ENCODE measurements around the gene HOATZ. TPM values are rescaled to one million over a fixed set of nuclear protein-coding genes. Genes with fewer than 3 reads are reported as not detected.

The HOATZ gene
- total RNA-seq, 4 donors from 2014 or later = not detected

DNA sequence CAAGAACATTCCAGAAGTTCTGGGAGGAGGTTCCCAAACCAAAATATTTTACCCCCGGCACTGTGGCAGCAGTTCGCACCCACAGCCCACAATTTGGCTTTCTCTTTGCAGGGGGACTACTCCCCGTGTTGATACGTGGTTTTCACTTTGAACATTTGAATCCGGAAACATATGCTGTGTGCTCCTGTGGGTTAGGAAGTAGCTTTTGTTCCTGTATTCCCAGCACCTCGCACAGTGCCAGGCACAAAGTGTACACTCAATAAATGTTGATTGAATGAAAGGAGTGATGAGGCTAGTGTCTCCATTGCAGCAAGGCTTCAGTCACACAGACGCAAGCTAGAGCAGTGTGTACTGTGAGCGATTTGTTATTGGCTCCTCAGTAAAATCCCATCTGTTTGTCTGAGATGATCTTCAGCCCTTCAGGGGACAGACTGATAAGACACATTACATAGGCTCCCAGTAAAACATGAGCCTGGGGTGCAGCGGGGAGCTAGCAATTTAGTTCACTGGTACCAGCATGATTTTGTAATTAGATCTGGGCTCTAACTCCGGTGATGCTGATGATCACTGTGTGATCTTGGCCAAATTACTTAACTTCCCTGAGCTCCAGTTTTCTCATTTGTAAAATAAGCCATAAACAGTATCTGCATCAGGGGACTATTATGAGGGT lies 28.2 kb downstream of the HOATZ start:
- H3K4me3 ChIP-seq = no peak overlapping the region
- WGBS, 2 donors (ENCODE audit: low coverage in 1 of 2) = 73% methylated on average over 10 of the region's 10 CpGs; no CpG with 5 or more reads in 1 of the 2 donors
- TF ChIP-seq POLR2AphosphoS5 (IDR thresholded peaks at IDR 0.05) (no peak), CTCF (IDR thresholded peaks at IDR 0.05) (no peak), POLR2A (IDR thresholded peaks at IDR 0.05) (no peak), EP300 (IDR thresholded peaks at IDR 0.05; ENCODE audit: low read depth) (no peak)
- H3K27me3 ChIP-seq = peaks cover 41% of the 10 kb centered on the region
- peaks cover 0 to 15% (median 5%) of the 10 kb centered on the region in 4 donors for H3K4me1 ChIP-seq
- DNase-seq = no peak
- in situ Hi-C loops (cut with MboI; ENCODE audit: low pct_ligation_motif_present in 1 of 4, low pct_unique_long_range_greater_than_20kb in 1 of 4, low sequenced_read_pairs in 3 of 4) = no loop called here
- no peaks in the 10 kb centered on the region for H3K9me3 ChIP-seq
- intact Hi-C loops (cut with DNase I; ENCODE audit: low total_unique reads) = no loop called here
- no peaks in the 10 kb centered on the region for H3K36me3 ChIP-seq
- H3K27ac ChIP-seq = peak overlapping the region in 1 of 4 donors; percentile 86

GRCh38 chr11:111548525-111548924 lies 33.9 kb downstream of the HOATZ start:
- no peak for DNase-seq
- Histone ChIP-seq H3K4me1 (no peaks in the 10 kb centered on the region), H3K27ac (no peak overlapping the region), H3K36me3 (no peaks in the 10 kb centered on the region), H3K4me3 (no peak overlapping the region), H3K9me3 (no peaks in the 10 kb centered on the region), H3K27me3 (no peaks in the 10 kb centered on the region)
- intact Hi-C loops (cut with DNase I; ENCODE audit: low total_unique reads) (no loop called here), in situ Hi-C loops (cut with MboI; ENCODE audit: low pct_ligation_motif_present in 1 of 4, low pct_unique_long_range_greater_than_20kb in 1 of 4, low sequenced_read_pairs in 3 of 4) (no loop called here)
- TF ChIP-seq POLR2AphosphoS5 (IDR thresholded peaks at IDR 0.05) = no peak
- no peak for TF ChIP-seq EP300 (IDR thresholded peaks at IDR 0.05; ENCODE audit: low read depth)
- no peak for TF ChIP-seq POLR2A (IDR thresholded peaks at IDR 0.05)
- TF ChIP-seq CTCF (IDR thresholded peaks at IDR 0.05) = no peak
- 88% methylated on average over 2 of the region's 2 CpGs; no CpG with 5 or more reads in 1 of the 2 donors for WGBS, 2 donors (ENCODE audit: low coverage in 1 of 2)

DNA sequence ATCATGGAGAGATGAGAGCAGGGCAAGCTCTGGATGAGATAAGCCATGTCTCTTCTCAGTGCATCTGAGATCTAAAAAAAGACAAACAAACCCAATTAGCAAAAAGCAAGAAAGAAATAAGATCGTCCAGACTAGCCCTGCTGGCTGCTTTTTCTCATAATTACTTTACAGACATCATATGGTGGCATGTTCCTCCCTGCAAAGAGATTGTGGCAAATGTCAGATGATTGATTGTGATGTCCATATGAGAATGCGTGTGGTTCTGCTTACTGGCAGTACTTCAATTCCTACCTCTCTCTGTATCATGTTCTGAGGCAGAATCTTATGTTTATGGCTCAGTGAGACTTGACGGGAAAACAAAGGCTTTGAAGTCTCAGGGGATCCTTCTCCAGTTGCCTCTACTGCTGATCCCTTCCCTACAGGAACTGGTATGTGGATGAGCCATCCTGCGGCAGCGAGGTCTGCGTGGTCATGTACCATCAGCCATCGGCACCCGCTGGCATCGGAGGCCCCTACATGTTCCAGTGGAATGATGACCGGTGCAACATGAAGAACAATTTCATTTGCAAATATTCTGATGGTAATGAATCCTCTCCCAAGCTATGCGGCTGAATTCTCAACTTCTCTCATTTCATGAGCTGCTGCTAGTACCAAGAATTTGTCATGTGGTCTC lies 34.8 kb downstream of the HOATZ start:
- DNase-seq = no peak
- WGBS, 2 donors (ENCODE audit: low coverage in 1 of 2) = 65 to 85% methylated on average over 4 to 11 of the region's 11 CpGs
- H3K4me1 ChIP-seq = no peaks in the 10 kb centered on the region
- in situ Hi-C loops (cut with MboI; ENCODE audit: low pct_ligation_motif_present in 1 of 4, low pct_unique_long_range_greater_than_20kb in 1 of 4, low sequenced_read_pairs in 3 of 4) (no loop called here), intact Hi-C loops (cut with DNase I; ENCODE audit: low total_unique reads) (no loop called here)
- no peaks in the 10 kb centered on the region for H3K36me3 ChIP-seq
- no peaks in the 10 kb centered on the region for H3K27me3 ChIP-seq
- H3K27ac ChIP-seq = no peak overlapping the region
- TF ChIP-seq POLR2AphosphoS5 (IDR thresholded peaks at IDR 0.05) (no peak), EP300 (IDR thresholded peaks at IDR 0.05; ENCODE audit: low read depth) (no peak), CTCF (IDR thresholded peaks at IDR 0.05) (no peak)
- H3K9me3 ChIP-seq = no peaks in the 10 kb centered on the region
- no peak overlapping the region for H3K4me3 ChIP-seq

- TF ChIP-seq CTCF (IDR thresholded peaks at IDR 0.05) = no peak
- TF ChIP-seq POLR2A (IDR thresholded peaks at IDR 0.05) = no peak
- no peak for TF ChIP-seq EP300 (IDR thresholded peaks at IDR 0.05; ENCODE audit: low read depth)
- no peak for TF ChIP-seq POLR2AphosphoS5 (IDR thresholded peaks at IDR 0.05)
- Histone ChIP-seq H3K27me3 (no peaks in the 10 kb centered on the region), H3K4me1 (no peaks in the 10 kb centered on the region), H3K4me3 (no peak overlapping the region), H3K9me3 (no peaks in the 10 kb centered on the region), H3K27ac (no peak overlapping the region), H3K36me3 (no peaks in the 10 kb centered on the region)
- intact Hi-C loops (cut with DNase I; ENCODE audit: low total_unique reads) (no loop called here), in situ Hi-C loops (cut with MboI; ENCODE audit: low pct_ligation_motif_present in 1 of 4, low pct_unique_long_range_greater_than_20kb in 1 of 4, low sequenced_read_pairs in 3 of 4) (no loop called here)
- 43 to 61% methylated on average over 3 of the region's 3 CpGs for WGBS, 2 donors (ENCODE audit: low coverage in 1 of 2)
- DNase-seq = no peak
These were observed 35.3 kb downstream of the HOATZ start for GRCh38 chr11:111549869-111550203.

Data from transverse colon (tissue), 4 donors.